Measurements from ENCODE around the gene CD2BP2.
"Not testable (repeated sequence)": the region's sequence is repeated elsewhere in the genome, so short reads cannot be mapped to it uniquely, and the experiment has no call there.

CD2BP2 gene

DNA sequence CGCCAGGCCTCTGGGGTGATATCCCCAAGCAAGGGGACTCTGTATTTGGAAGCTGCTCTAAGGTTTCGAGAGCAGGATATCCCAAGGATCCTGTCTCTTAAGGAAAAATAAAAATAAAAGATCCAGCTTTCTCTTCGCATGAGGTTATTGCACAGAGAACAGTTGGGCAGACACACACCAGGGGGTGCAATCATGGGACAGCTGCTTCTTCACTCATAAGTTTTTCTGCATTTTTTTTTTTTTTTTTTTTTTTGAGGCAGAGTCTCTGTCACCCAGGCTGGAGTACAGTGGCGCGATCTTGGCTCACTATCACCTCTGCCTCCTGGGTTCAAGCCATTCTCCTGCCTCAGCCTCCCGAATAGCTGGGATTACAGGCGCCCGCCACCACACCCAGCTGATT, 13.1 kb downstream of the CD2BP2 start:
- DNase-seq, result not testable (repeated sequence)

- no peak for DNase-seq
Measured at GRCh38 chr16:30340621-30341020, 14.5 kb downstream of the CD2BP2 start.

GRCh38 chr16:30338715-30339114, 16.4 kb downstream of the CD2BP2 start:
- not testable (repeated sequence) for DNase-seq

- not testable (repeated sequence) for DNase-seq
Measured at GRCh38 chr16:30337964-30338357, 17.1 kb downstream of the CD2BP2 start.

DNA sequence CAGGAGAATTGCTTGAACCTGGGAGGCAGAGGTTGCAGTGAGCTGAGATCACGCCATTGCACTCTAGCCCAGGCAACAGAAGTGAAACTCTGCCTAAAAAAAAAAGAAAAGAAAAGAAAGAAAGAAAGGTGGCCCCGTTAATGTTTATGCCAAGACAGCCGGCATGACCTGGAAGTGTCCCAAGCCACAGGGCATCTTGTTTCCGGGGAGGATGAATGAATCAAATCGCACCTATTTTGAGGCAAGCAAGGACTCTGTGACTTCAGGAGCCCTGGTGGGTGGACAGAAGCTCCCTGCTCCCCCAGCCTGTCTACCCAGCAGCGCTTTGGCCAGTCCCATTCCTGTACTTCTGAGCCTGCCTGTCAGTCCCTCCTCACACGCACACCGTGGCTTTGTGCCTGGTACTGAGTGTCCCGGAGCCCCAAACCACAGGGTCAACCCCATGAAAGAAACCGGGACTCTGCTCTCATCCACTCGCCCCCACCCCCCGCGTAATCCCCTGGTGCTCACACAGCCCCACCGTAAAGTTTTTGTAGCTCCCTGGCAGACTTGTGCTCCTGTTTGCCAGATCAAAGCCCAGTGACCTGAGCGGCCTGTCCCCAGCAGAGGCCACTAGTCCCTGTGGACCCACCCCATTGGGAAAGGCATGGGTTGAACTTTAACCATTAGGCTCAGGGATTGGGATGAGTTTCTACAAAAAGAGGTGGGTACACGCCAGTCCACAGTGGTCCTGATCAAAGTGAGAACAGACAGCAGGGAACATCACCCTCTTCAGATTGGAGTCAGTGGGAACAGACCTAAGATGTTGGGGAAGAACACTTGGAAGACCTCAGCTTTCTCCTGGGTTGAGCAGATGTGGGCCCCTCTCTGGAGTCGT, 19.3 kb downstream of the CD2BP2 start:
- peak; percentile 30 for DNase-seq

DNA sequence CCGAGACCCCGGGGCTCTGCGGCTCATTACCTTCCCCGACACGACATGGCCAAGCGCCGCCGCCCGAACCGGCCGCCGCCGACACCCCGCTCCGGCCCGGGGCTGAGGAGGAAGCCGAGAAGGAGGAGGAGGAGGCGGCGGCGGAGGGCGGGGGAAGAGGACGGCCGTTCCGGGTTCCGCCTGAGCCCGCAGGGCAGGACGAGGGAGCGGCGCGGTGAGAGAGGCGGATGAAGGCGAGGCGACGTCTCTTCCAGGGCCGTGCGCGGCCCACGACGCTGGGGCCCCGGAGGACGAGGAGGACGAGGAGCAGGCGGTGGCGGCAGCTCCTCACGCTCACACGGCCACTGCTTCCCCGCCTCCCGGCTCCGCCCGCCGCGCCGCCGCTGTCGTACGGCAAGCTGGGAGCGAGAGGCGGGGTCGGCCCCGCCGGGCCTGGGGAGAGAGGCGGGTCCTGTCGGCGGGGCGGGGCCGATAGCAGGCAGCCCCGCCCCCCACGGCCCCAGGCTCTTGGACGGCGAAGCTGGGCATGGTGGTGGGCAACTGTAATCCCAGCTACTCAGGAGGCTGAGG, 20.0 kb downstream of the CD2BP2 start:
- DNase-seq, result peak; percentile 71

- peak; percentile 81 for DNase-seq
Measured at GRCh38 chr16:30334473-30334989, 20.6 kb downstream of the CD2BP2 start.

DNA sequence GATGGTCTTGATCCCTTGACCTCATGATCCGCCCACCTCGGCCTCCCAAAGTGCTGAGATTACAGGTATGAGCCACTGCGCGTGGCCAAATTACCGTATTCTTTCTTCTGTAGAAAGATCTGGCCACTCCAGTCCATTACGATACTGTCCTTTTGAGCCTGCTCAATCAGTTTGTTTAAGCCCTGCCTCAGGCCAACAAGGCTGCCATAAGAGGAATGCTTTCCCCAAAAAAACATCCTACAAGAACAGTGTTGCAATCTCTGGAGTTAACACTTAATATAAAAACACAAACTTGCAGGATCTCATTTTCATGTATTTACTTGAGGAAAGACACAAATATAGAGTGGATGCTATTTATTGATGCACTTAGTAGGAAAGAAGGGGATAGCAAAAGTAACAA, 30.9 kb downstream of the CD2BP2 start:
- DNase-seq, result not testable (repeated sequence)

GRCh38 chr16:30318647-30319046, 36.5 kb downstream of the CD2BP2 start:
- DNase-seq, result not testable (repeated sequence)

DNA sequence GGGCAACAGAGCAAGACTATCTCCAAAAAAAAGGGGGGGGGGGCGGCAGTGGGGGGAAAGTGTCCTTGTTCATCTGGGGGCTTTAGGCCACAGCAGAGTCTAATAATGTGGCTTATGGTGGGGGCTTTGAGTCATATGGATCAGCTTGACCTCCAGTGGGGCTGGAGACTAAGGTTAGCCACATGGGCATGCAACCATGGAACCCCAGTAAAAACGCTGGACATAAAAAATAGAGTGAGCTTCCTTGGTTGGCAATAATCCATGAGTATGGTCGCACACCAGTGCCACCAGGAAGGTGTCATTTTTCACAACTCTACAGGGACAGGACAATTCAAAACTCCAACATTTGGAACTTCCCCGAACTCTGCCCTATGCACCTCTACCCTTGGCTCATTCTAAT, 44.2 kb downstream of the CD2BP2 start:
- DNase-seq, result not testable (repeated sequence)

- DNase-seq, result not testable (repeated sequence)
Measured at GRCh38 chr16:30309255-30309654, 45.9 kb downstream of the CD2BP2 start.
